HG03139 (cell line): ENCODE results near the gene ST6GAL1.
A peak's percentile ranks its signal among the peaks of the same experiment; 100 is the strongest.
"Not testable (repeated sequence)": the region's sequence is repeated elsewhere in the genome, so short reads cannot be mapped to it uniquely, and the experiment has no call there.

ENCODE experiments used
- ATAC-seq: cut with Tn5 transposase; IDR thresholded peaks from one replicate; pipeline ENCODE4 v1.9.1; 2021; ENCODE audit not compliant: unreplicated experiment

Gene ST6GAL1

DNA sequence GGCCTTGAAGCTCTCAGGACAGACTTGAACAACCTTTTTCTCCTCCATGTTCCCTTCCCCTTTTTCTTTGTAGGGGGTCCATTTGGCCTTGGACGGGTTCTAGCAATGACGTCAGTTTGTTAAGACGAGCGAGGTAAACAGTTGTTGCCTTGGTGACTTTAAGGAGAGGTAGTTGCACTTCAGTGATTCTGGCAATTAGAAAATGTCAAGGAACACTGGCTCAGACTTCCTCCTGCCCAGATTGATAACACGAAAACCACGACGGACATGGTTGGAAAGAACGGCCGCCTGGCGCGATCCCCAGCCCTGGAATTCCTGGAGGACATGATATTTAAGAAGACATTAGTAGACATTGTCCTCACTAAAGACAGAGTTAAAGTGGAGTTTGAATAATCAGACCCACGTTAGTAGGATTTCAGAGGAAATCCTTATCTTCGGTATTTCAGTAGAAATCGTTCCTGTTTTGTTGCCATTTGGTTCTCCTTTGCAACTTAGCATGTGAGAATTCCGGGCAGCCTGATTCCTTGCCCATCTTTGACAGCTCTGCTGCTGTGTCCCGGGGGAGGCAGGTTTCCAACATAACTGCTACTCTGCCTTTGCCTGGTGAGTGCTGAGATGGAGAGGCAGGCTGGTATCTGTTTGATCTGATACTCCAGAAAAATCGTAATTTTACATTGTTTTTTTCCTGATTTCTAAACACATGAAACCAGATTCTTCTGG is 87.3 kb downstream of the ST6GAL1 start:
- no peak for ATAC-seq

DNA sequence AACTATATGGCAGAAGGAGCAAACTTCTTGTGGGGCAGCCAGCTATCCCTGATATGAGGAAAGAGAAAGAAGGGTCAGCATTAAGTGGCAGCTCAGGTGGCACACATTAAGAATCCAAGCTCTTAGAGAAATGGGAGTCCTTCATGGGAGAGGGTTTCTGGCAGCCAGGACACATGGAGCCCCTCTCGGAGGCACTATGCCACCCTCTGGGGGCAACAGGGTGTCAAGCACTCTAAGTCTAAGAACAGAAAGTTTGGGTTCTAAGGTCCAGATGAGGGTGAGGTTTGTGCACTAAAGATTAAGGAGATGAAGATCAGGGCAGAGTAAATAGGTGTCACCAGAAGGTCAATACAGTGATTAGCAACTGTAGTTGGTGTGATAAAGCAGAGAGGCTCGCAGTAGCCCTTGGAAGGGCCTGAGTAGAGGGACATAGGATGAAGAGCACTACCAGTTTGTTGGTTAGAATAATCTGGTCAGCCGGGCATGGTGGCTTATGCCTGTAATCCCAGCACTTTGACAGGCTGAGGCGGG is 89.3 kb downstream of the ST6GAL1 start:
- ATAC-seq: no peak

DNA sequence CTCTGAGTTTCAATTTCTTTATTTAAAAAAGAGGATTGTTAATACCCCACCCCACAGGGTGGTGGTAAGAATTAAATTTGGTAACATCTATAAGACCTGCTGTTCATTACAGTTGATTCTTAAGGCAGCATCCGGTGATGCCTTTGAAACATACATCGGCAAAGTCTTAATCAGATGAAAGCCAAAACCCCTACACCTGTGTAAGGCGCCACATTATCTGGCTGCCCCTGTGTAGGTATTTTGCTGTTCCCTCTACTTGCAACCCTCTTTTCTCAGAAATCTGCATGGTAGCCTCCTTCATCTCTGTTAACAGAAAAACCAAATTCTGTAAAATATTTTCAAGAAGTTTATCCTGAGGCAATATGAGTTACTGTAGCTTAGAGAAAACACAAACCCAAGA is 90.0 kb downstream of the ST6GAL1 start:
- ATAC-seq: no peak

DNA sequence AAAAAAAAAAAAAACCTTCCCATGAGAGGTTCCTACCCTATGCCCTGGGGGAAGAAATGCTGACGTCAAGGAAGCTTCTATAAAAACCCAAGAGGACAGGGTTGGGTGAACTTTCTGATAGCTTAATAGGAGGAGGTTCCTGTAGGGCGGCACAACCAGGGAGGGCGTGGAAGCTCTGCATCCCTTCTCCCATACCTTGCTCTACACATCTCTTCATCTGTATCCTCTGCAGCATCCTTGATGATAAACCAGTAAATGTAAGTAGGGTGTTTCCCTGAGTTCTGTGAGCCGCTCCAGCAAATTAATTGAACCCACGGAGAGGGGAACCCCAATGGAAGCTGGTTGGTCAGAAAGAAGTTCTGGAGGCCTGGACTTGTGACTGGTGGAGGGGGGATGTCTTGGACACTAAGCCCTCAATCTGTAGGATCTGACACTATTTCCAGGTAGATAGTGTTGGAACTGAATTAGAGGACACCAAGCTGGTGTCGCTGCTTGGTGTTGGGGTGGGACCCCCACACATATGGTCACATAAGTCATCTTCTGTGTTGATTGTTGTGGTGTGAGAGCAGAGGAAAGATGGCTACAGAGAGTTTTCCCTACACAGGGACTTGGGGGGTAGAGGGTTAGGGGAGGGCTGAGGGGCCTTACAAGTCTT is 91.5 kb downstream of the ST6GAL1 start:
- peak; percentile 31 for ATAC-seq

DNA sequence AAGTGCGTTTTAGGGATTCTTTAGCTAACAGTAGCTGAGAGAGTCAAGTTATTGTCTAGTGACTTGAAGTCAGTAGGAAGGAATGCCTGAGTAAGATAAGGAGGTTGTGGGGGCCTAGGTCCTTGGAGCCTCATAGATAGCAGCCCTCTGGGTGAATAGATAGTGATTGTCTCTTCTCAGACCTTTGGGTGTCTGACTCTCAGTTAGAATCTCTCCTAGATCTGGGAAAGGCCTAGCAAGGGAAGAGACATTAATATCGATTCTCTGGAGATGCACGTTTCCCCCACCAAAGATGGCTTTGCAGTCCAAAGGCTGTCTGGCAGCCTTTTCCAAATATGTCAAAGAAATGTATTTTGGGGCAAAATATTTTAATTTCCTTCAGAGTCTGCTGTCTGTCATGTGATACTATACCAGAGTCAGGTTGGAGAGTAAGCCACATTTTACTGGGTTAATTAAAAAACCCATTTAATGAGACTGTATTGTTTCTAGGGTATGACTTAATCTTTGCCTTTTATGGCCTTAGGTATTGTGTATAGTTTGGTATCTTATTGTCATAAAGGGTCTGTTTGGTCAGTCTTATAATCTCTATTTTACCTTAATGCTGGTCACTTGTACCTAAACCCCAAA is 92.2 kb downstream of the ST6GAL1 start:
- ATAC-seq: no peak

DNA sequence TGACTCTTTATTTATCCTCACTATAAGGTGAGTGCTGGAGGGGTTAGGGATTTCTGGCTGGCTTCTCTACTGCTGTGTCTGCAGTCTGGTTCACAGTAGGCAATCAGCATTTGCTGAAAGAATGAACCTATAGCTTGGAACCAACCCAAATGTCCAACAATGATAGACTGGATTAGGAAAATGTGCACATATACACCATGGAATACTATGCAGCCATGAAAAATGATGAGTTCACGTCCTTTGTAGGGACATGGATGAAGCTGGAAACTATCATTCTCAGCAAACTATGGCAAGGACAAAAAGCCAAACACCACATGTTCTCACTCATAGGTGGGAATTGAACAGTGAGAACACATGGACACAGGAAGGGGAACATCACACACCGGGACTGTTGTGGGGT is 93.0 kb downstream of the ST6GAL1 start:
- ATAC-seq: not testable (repeated sequence)

DNA sequence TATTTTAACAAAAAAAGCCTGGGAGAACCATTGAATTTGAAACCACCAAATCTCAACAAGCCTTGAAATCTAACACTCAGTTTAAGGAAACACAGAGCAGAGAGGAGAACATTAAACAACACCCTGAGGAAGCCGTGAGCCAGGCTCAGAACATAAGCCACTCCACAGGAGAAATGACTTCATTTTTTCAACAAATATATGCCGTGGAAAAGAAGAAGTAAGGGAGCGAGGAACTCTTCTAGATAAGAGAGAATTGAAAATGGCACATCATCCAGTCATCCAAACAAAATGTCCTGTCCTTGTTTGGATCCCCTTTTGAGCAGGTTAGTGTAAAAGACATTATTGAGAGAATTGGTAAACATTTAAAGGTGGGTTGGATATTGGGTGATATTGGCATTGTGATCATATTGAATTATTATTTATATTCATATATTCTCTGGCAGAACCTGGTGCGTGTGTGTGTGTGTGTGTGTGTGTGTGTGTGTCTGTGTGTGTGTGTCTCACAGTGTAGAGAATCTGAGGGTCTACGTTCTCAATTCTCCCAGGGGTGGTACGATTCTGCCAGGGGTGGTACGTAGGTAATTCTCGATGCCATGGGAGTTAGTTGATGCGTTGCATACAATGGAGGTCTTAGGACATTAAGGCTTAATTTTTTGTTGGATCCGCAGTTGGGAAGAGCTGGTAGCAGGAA is 94.4 kb downstream of the ST6GAL1 start:
- no peak for ATAC-seq

DNA sequence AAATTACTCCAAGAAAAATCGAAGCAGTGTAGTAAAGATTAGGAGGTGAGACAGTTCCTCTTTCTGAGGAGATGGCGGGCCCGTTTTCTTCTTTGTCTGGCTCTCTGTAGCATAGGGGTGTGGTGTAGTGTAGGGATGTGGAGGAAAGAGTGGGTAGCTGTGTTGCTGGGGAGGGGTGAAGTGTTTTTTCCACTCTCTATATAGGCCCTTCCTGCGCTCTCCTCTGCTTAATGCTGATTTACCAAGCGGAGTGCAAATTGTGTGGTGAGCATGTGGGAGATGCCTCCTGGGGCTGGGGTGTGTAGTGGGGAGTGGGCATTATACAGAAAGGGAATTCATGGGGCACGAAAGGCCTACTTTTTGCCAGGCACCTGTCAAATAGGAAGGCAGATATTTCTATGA is 94.9 kb downstream of the ST6GAL1 start:
- peak; percentile 27 for ATAC-seq

DNA sequence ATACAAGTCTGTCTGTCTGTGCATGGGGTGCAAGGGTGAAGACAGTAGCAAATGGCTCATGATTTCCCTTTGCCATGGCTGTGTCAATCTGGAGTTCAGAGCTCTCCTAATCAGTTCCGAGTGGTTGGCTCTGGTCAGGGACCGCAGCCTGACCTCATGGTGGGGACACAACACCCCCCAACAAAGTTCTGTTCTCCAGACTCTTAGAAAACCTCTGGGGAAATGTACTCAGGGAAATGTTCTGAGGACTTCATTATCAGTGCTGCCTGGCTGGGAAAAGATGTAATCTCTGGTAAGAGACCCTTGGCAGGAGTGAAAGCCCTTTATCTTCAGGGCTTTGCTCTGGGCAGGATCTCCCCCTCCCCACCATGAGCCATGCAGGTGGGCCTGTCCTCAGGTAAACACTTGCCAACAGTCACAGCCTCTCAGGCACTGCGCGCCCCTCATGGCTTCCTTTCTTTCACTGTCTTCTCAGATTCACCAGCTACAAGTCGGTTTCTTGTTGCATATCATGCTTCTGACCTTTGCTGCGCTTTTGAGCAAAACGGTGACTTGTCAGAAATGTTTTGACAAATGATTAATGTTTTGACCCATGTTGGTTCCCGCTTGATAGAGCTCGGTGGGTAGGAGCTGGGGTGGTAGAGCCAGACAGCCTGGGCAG is 95.5 kb downstream of the ST6GAL1 start:
- ATAC-seq: peak; percentile 23

DNA sequence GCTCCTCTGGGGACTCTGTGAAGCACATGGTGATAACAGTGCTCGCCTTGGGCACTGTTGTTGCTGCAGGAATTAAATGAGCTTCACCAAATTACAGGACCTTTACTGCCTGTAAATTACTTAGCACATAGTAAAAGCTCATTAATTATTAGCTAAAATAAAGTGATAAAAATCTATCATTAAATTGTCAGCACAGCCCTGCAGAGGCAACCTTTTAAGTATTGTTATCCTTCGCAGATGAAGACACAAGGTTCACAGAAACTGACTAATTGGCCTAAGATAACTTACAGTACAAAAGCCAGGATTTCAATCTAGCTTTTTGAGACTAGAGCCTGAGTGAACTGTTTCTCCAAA is 96.0 kb downstream of the ST6GAL1 start:
- ATAC-seq: no peak

DNA sequence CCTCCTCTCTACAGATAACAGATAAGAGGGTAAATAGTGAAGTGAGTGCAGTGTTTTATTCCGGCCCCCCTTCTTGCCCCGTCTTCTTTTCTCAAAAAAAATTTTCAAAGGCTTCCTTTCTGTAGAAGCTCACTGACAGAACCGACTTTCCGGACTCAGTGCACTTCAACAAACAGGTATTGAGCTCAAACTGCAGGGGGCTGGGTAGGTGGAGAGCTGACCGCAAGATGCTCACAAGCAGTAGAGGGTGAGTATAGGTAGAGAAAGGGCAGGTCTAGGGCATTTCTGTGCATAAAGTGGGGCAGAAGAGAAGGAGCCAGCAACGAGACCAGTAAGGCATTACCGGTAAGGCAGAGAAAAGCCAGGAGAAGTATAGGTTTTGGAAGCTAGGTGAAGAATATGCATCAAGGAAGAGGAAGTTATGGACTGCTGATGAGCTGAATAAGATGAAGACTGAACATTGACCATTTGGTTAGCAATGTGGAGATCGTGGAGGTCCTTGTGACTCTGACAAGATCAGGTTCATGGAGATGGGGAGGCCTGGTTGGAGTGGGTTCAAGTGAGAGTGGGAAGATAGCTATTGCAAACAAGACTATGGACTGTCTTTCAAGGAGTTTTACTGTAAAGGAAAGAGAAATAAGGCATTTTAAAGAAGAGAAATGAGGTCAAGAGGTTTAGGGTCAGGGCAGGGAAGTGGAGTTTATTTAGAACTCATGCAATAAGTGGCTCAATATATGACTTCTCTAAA is 97.4 kb downstream of the ST6GAL1 start:
- ATAC-seq: no peak

DNA sequence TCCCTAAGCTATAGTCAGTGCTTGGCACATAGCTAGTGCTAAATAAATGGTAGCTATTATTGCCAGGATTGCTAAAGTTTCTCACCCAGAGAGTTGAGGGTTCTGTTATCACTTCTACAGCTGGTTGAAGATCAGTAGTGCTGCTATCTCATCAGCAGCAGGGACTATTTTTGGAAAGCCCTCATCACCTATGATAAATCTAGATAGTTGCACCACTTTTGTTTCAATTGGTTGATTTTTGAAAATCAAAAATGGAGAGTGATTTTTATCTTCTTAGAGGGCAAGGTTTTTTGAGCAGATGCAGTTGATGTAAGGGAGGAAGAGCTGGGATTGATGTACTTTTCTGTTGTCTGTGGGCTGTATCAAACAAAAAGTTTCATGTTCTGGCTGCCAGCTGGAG is 101.6 kb downstream of the ST6GAL1 start:
- no peak for ATAC-seq

DNA sequence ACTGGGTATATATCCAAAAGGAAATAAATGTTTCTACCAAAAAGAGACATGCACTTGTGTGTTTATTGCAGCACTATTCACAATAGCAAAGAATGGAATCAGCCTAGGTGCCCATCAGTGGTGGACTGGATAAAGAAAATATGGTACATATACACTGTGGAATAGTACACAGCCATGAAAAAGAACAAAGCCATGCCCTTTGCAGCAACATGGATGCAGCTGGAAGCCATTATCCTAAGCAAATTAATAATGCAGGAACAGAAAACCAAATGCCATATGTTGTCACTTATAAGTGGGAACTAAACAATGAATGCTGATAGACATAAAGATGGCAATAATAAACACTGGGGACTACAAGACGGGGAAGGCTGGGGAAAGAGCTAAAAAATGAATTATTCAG is 106.1 kb downstream of the ST6GAL1 start:
- no peak for ATAC-seq

DNA sequence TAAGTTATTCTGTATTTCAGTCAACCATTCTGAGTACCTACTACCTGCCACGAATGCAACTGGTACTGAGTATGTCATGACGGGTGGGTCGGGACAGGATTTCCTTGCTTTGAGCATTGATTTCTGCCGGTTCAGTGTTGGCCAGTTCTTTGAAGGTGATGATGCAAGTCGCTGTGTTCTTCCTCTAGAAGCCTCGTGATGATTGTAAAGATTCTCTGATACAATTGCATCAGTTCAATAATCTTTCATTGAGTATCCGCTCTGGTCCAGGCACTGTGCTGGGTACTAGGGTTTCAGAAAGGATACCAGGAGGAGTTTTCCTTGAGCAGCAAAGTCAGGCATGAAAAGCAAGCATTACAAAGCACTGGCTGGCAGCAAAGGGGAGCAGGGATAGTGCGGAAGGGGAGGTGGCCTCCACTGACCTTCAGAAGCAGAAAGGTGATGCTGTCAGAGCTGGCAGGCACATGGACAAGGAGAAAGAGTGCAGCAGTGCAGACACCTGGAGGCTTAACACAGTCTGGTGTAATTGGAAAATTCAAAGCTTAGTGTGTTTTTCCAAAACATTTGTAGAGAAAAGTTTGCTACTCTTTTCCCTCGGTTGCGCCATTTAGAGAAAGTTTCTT is 108.9 kb downstream of the ST6GAL1 start:
- ATAC-seq: no peak

DNA sequence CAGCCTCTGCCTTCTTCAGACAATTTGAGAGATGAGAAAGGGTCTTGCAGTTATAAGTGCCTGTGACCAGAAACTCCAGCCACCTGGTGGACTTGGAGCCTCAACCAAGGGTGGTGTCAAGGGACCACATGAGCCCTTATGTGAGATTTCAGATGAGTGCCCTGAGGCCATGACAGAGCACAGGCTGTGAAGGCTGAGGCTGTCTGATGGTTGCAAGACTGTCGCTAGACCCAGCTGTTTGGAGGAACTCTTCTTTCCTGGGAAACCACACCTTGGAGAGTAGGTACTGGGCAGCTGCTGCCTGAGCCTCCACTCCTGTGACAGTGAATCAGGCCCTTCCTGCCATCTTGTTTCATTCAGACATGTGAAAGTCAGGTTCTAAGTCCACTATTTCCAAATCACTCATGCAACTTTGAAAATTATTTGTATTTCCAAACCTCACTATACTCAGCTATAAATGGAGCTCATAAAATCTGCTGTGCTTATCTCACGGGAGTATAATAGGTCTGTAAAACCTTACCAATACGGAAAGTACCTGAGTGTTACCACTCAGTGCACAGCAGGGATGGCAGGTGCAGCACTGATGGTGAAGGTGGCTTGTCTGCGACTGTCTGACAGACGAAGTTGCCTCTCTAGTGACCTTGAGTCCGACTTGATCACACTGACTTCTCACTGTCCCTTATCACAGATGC is 109.5 kb downstream of the ST6GAL1 start:
- ATAC-seq: no peak

DNA sequence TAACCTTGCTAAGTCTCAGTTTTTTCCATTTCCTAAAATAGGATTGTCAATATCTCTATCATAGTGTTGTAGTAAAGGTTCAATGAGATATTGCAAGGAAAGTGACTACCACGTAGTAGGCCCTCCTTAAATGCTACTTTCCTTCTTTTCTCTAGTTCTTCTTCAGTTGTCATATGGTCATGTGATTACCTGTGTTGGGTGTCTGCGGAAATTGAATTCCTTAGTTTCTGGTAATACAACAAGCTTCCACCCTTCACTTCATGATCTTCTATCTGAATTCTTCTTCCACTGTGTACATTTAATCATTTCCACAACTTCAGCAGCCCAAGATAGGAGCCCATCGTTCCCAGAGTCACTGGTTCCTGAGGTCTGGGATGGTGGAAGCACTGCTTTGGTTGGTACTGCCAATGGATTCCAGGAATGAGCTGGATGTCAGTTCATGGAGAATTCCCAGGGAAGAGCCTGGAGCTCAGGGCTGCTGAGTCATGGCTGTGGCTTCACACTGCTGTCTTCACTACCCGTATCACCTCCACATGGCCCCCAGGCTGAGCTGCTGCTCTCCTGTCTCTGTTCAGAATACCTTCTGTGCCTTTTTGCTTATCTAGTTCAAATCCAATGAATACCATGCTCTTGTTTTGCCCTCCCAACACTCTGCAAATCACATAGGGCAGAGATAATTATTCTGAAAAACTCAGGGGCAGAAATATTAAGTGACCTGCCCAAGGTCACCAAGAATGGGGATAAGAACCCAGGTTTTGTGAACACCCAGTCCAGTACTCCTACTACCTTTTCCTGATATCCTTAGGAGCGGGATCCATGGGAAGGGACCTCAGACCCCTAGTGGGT is 110.4 kb downstream of the ST6GAL1 start:
- ATAC-seq: no peak

DNA sequence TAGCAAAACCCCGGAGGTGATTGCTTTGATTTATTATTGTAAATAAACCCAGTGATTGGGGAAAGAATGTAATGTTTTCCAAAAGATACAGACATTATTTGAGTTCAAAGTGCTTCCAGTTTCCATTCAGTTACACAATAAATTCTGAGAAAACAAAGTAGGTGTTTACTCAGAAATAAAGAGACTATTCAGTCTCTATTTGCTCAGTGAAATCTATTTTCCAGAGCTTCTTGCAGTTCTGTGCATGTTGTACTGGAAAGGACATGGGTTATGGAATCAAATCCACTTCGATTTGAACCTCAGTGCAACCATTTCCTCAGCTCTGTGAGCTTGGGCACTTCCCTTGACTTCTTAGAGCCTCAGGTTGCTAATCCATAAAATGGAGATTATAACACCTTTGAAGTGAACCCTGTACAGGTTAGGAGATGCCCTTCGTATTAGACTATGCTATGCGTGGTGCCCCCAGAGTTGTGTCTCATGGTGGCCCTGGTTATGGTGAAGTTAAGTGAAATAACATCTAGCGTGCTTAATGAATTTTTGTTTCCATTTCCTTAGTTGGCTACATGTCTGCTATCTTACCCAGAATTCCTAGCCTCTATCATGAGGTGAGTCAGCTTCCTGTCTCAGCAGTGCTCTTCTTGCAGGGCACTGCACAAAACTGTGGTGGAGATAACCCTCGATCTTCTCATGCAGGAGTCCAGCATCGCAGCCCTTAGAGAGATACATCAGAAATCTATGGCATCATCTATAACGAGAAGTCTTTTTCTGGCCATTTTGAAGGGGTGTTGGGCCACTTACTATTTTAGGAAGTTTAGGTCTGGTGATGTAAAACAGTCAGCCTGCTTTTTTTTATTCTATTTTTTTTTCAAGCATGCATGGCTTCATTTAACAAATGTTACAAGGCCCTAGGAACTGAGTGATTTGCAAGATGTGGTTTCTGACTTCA is 111.3 kb downstream of the ST6GAL1 start:
- ATAC-seq: peak; percentile 50
